H1 (cell line): ENCODE measurements around the gene MAP2K5. TPM values are rescaled to one million over a fixed set of nuclear protein-coding genes. Genes with fewer than 3 reads are reported as not detected.

Source experiments
- BRCA1 ChIP-seq: IDR thresholded peaks from 2 replicates; pipeline ENCODE4 v1.6.1; 2012; ENCODE audit warnings: low read depth, low read length, improper control_type of control experiment
- CBX8 ChIP-seq: fragments of 300-800, 300-1000 bp; sonication (generic); IDR thresholded peaks from 2 replicates; pipeline ENCODE4 v1.7.1; 2016; ENCODE audit warnings: low read depth, low read length, borderline replicate concordance
- CTBP2 ChIP-seq: IDR thresholded peaks from 2 replicates; pipeline ENCODE4 v1.7.0; 2011; ENCODE audit warnings: borderline replicate concordance, mild to moderate bottlenecking, moderate library complexity, mixed read lengths, low read length; ENCODE audit not compliant: insufficient read depth, insufficient read length
- EGR1 ChIP-seq: IDR thresholded peaks from 2 replicates; pipeline ENCODE4 v1.6.1; 2011; ENCODE audit warnings: low read depth, low read length, borderline replicate concordance
- HDAC6 ChIP-seq: IDR thresholded peaks from one replicate; pipeline ENCODE4 v1.7.1; 2012; ENCODE audit warnings: low read depth, mild to moderate bottlenecking, inconsistent platforms, low read length, moderate library complexity
- JUND ChIP-seq: IDR thresholded peaks from 2 replicates; pipeline ENCODE4 v1.6.1; 2011; ENCODE audit warnings: mild to moderate bottlenecking, improper control_type of control experiment, low read length
- SAP30 ChIP-seq: fragments of 300-600 bp; sonication (generic); IDR thresholded peaks from 2 replicates; pipeline ENCODE4 v1.7.1; 2012; ENCODE audit warnings: low read length, moderate library complexity, mild to moderate bottlenecking, inconsistent platforms; ENCODE audit not compliant: insufficient read depth, insufficient replicate concordance
- SIRT6 ChIP-seq: IDR thresholded peaks from one replicate; pipeline ENCODE4 v1.7.1; 2012; ENCODE audit warnings: low read length, inconsistent platforms
- SP4 ChIP-seq: IDR thresholded peaks from 2 replicates; pipeline ENCODE4 v1.6.1; 2012; ENCODE audit warnings: low read length, inconsistent platforms
- TCF12 ChIP-seq: IDR thresholded peaks from 2 replicates; pipeline ENCODE4 v1.6.1; 2011; ENCODE audit warnings: low read depth, mild to moderate bottlenecking, low read length
- TEAD4 ChIP-seq: IDR thresholded peaks from 2 replicates; pipeline ENCODE4 v1.6.1; 2012; ENCODE audit warnings: low read depth, low read length, inconsistent platforms, mixed read lengths
- YY1 ChIP-seq: IDR thresholded peaks from 2 replicates; pipeline ENCODE4 v1.6.1; 2011; ENCODE audit warnings: low read depth, mild to moderate bottlenecking, low read length
- polyA plus RNA-seq, 7 experiments: library from polyadenylated mRNA; depleted of rRNA in 3 of 7; stranded (reverse) in 5 of 7; unstranded in 2 of 7; fragments of >200 nt in 5 of 7; fragments of 200-250 nt in 2 of 7; gene quantifications; 1 replicate in 5 of 7; 2 replicates in 1 of 7; 4 replicates in 1 of 7; pipeline versions ENCODE4 v1.2.1 to v1.2.3, GENCODE V29; 2011 to 2013; ENCODE audit warnings: missing spikeins in 2 of 7, mixed read lengths in 2 of 7
- total RNA-seq: library from RNA; stranded (reverse); fragmentation: NEBNext Ultra II Directional; extraction: Animal tissue kit (Norgen Biotek cat#: 25700); gene quantifications from 2 replicates; pipeline ENCODE4 v1.2.1, GENCODE V29; 2021
- TF ChIP-seq, protein P1 (sequence below): fragments of 300-600 bp; sonication (generic); IDR thresholded peaks from 2 replicates; pipeline ENCODE4 v1.7.1; 2012; ENCODE audit warnings: low read length, moderate library complexity, mild to moderate bottlenecking, inconsistent platforms; ENCODE audit not compliant: insufficient replicate concordance

Gene MAP2K5
- total and polyA plus RNA-seq, 2 of the 8 experiments (the other 6 are each of a cell fraction or from before 2014, with no cell fraction given), result 4.4 to 15.8 TPM

DNA sequence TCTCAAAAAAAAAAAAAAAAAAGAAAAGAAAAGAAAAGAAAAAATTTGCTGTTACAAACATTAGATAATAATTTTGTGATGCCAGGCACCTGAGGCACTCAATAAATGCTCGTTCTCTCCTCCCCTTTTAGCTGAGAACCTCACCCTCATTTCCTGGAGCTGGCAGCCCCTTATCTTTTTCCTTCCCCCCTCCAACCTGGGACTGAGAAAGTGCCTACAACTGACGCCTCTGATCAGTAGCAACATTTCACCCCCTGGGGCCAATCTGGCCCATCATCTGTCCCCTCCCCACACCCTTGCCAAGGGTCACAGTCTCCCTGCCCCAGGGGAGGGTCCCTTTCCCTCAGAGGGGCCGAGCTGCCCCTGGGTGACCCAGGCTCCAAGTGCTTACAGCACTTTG is 309.9 kb downstream of the MAP2K5 start (continued):
- TF ChIP-seq, protein P1, sequence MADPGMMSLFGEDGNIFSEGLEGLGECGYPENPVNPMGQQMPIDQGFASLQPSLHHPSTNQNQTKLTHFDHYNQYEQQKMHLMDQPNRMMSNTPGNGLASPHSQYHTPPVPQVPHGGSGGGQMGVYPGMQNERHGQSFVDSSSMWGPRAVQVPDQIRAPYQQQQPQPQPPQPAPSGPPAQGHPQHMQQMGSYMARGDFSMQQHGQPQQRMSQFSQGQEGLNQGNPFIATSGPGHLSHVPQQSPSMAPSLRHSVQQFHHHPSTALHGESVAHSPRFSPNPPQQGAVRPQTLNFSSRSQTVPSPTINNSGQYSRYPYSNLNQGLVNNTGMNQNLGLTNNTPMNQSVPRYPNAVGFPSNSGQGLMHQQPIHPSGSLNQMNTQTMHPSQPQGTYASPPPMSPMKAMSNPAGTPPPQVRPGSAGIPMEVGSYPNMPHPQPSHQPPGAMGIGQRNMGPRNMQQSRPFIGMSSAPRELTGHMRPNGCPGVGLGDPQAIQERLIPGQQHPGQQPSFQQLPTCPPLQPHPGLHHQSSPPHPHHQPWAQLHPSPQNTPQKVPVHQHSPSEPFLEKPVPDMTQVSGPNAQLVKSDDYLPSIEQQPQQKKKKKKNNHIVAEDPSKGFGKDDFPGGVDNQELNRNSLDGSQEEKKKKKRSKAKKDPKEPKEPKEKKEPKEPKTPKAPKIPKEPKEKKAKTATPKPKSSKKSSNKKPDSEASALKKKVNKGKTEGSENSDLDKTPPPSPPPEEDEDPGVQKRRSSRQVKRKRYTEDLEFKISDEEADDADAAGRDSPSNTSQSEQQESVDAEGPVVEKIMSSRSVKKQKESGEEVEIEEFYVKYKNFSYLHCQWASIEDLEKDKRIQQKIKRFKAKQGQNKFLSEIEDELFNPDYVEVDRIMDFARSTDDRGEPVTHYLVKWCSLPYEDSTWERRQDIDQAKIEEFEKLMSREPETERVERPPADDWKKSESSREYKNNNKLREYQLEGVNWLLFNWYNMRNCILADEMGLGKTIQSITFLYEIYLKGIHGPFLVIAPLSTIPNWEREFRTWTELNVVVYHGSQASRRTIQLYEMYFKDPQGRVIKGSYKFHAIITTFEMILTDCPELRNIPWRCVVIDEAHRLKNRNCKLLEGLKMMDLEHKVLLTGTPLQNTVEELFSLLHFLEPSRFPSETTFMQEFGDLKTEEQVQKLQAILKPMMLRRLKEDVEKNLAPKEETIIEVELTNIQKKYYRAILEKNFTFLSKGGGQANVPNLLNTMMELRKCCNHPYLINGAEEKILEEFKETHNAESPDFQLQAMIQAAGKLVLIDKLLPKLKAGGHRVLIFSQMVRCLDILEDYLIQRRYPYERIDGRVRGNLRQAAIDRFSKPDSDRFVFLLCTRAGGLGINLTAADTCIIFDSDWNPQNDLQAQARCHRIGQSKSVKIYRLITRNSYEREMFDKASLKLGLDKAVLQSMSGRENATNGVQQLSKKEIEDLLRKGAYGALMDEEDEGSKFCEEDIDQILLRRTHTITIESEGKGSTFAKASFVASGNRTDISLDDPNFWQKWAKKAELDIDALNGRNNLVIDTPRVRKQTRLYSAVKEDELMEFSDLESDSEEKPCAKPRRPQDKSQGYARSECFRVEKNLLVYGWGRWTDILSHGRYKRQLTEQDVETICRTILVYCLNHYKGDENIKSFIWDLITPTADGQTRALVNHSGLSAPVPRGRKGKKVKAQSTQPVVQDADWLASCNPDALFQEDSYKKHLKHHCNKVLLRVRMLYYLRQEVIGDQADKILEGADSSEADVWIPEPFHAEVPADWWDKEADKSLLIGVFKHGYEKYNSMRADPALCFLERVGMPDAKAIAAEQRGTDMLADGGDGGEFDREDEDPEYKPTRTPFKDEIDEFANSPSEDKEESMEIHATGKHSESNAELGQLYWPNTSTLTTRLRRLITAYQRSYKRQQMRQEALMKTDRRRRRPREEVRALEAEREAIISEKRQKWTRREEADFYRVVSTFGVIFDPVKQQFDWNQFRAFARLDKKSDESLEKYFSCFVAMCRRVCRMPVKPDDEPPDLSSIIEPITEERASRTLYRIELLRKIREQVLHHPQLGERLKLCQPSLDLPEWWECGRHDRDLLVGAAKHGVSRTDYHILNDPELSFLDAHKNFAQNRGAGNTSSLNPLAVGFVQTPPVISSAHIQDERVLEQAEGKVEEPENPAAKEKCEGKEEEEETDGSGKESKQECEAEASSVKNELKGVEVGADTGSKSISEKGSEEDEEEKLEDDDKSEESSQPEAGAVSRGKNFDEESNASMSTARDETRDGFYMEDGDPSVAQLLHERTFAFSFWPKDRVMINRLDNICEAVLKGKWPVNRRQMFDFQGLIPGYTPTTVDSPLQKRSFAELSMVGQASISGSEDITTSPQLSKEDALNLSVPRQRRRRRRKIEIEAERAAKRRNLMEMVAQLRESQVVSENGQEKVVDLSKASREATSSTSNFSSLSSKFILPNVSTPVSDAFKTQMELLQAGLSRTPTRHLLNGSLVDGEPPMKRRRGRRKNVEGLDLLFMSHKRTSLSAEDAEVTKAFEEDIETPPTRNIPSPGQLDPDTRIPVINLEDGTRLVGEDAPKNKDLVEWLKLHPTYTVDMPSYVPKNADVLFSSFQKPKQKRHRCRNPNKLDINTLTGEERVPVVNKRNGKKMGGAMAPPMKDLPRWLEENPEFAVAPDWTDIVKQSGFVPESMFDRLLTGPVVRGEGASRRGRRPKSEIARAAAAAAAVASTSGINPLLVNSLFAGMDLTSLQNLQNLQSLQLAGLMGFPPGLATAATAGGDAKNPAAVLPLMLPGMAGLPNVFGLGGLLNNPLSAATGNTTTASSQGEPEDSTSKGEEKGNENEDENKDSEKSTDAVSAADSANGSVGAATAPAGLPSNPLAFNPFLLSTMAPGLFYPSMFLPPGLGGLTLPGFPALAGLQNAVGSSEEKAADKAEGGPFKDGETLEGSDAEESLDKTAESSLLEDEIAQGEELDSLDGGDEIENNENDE, result no peak
- no peak for TF ChIP-seq SIRT6
- TF ChIP-seq TEAD4, result no peak
- no peak for TF ChIP-seq CTBP2
- no peak for TF ChIP-seq YY1
- TF ChIP-seq EGR1, result no peak
- TF ChIP-seq SP4, result no peak
- TF ChIP-seq SAP30, result no peak
- no peak for TF ChIP-seq HDAC6
- no peak for TF ChIP-seq CBX8
- no peak for TF ChIP-seq BRCA1
- no peak for TF ChIP-seq JUND
- no peak for TF ChIP-seq TCF12
